Peyer's patch (tissue), 4 donors: Measurements from ENCODE around the gene RPGRIP1L. TPM values are rescaled to one million over a fixed set of nuclear protein-coding genes. Genes with fewer than 3 reads are reported as not detected.

Source experiments
- DNase-seq, 3 donors: peaks; one replicate each; pipeline ENCODE4 v3.0.0-alpha.2; 2017 to 2019
- H3K27ac ChIP-seq, 4 donors: fragments of 200-600 bp; sonication (generic); one replicate each; pipeline ENCODE4 v1.5.1; 2016 to 2019
- H3K27me3 ChIP-seq, 2 donors: fragments of 200-600 bp; sonication (generic); one replicate each; pipeline ENCODE4 v1.5.1; 2019
- H3K36me3 ChIP-seq, 3 donors: fragments of 200-600 bp; sonication (generic); one replicate each; pipeline ENCODE4 v1.5.1; 2016 to 2019
- H3K4me1 ChIP-seq, 4 donors: fragments of 200-600 bp; sonication (generic); one replicate each; pipeline ENCODE4 v1.5.1; 2016 to 2019
- H3K4me3 ChIP-seq, 4 donors: fragments of 200-600 bp; sonication (generic); 1 replicate in 3 of 4; 2 replicates in 1 of 4; pipeline ENCODE4 v1.5.1; 2016 to 2019; ENCODE audit warnings: mild to moderate bottlenecking in 1 of 4
- H3K9me3 ChIP-seq, 4 donors: fragments of 200-600 bp; sonication (generic); one replicate each; pipeline ENCODE4 v1.5.1; 2016 to 2019; ENCODE audit warnings: mild to moderate bottlenecking in 1 of 4
- POLR2A ChIP-seq, 2 donors: fragments of 450-650 bp; IDR thresholded peaks; one replicate each; pipeline ENCODE4 v1.5.1; 2017; ENCODE audit warnings: antibody characterized with exemption in 2 of 2, mild to moderate bottlenecking in 2 of 2, moderate library complexity in 2 of 2
- total RNA-seq, 4 donors: library from RNA; depleted of rRNA; stranded (reverse); fragments of >200 nt; gene quantifications; one replicate each; pipeline ENCODE4 v1.1.0, GENCODE V29; 2016
- TF ChIP-seq, protein P1 (sequence below), 6 experiments: fragments of 450-650 bp in 4 of 6; fragments of 200-600 bp in 2 of 6; sonication (generic) in 1 of 6; IDR thresholded peaks; one replicate each; pipeline ENCODE4 v1.5.1; 2017 to 2019; ENCODE audit warnings: antibody characterized with exemption in 6 of 6, mild to moderate bottlenecking in 3 of 6, moderate library complexity in 1 of 6

Gene RPGRIP1L
- total RNA-seq, 4 donors from 2014 or later = 1.1 to 9.1 (median 3.3) TPM

DNA sequence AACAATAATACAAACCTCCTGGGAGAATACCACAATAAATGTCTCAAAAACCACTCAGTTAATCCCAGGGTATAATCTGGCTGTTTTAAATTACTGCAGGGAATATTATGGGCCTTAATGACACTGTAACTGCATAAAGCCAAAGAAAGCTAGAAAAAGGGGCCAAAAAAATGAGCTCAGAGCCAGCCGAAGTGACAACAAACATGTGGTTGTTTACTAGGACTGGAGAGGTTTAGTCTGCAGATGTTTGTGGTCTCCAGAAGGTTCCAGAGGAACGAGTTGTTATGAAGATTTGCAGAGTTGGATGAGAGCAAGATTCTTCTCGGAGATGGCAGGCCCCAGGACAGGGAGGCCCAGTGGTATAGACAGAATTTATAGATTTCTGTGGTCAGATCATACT, 103.5 kb downstream of the RPGRIP1L start:
- H3K27me3 ChIP-seq = no peaks in the 10 kb centered on the region
- no peaks in the 10 kb centered on the region for H3K4me1 ChIP-seq
- TF ChIP-seq POLR2A (IDR thresholded peaks at IDR 0.05) = no peak
- TF ChIP-seq, protein P1, sequence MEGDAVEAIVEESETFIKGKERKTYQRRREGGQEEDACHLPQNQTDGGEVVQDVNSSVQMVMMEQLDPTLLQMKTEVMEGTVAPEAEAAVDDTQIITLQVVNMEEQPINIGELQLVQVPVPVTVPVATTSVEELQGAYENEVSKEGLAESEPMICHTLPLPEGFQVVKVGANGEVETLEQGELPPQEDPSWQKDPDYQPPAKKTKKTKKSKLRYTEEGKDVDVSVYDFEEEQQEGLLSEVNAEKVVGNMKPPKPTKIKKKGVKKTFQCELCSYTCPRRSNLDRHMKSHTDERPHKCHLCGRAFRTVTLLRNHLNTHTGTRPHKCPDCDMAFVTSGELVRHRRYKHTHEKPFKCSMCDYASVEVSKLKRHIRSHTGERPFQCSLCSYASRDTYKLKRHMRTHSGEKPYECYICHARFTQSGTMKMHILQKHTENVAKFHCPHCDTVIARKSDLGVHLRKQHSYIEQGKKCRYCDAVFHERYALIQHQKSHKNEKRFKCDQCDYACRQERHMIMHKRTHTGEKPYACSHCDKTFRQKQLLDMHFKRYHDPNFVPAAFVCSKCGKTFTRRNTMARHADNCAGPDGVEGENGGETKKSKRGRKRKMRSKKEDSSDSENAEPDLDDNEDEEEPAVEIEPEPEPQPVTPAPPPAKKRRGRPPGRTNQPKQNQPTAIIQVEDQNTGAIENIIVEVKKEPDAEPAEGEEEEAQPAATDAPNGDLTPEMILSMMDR (IDR thresholded peaks at IDR 0.05) = no peak
- no peak for DNase-seq
- no peaks in the 10 kb centered on the region for H3K9me3 ChIP-seq
- H3K4me3 ChIP-seq = no peak overlapping the region
- H3K27ac ChIP-seq = no peak overlapping the region
- no peaks in the 10 kb centered on the region for H3K36me3 ChIP-seq

DNA sequence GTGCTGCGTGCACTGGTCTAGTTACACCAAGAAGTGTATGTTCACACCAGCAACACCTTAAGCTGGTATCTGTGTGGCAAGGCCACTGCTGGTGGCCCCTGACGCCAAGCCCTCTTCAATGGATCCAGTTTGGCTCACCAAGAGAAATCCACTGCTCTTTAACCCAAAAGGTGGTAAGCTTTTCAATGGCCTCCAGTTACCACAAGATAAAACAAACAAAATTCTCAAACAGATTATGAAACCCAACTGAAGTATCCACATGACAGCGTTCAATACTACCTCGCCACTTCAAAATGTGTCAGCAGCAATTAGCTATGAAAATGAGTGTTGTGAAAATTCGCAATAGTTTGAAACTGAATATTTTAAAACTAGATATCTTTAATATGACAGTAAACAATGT, 104.1 kb downstream of the RPGRIP1L start:
- no peaks in the 10 kb centered on the region for H3K27me3 ChIP-seq
- no peak overlapping the region for H3K4me3 ChIP-seq
- no peak for DNase-seq

DNA sequence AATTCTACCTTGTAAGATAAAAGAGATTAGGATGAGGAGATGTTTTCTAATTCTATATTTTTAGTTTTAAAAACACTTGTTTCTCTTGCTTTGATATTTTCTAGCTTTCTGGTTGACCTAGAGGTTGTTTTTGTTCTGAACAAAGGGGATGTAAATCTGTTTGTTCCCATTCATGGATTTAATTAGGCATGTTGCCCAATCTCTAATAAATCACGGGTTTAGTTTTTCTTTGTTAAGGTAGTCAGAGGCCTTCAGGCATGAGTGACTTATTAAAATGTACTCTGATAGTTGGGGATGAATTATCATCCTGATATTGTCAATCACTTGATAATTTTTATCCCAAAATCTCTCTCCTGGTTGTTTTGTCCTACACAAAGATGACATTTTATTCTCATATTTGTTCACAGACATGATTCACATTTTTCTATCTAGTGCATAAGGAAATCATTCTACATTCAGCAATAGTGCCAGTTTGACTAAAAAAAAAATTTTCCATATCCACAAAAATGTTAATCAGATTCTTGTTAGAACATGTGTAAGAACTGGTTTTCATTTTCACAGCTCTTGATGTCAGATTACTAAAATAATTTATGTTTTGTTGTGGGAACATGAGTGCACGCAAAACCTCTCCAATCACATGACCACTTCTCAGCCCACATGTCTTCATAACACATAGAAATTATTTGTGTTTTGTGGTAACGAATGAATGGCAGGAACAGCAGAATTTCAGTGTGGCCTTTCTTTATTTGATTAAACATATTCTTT, 105.0 kb downstream of the RPGRIP1L start:
- Histone ChIP-seq H3K27me3 (no peaks in the 10 kb centered on the region), H3K4me1 (no peaks in the 10 kb centered on the region), H3K36me3 (no peaks in the 10 kb centered on the region), H3K27ac (no peak overlapping the region), H3K4me3 (no peak overlapping the region), H3K9me3 (no peaks in the 10 kb centered on the region)
- TF ChIP-seq, protein P1 (IDR thresholded peaks at IDR 0.05) = no peak
- no peak for TF ChIP-seq POLR2A (IDR thresholded peaks at IDR 0.05)
- DNase-seq = no peak

More for the DNA sequence above, 104.1 kb downstream of the RPGRIP1L start:
- H3K4me1 ChIP-seq = no peaks in the 10 kb centered on the region
- H3K36me3 ChIP-seq = no peaks in the 10 kb centered on the region
- TF ChIP-seq, protein P1 (IDR thresholded peaks at IDR 0.05) = no peak
- no peak for TF ChIP-seq POLR2A (IDR thresholded peaks at IDR 0.05)
- no peaks in the 10 kb centered on the region for H3K9me3 ChIP-seq
- H3K27ac ChIP-seq = no peak overlapping the region

DNA sequence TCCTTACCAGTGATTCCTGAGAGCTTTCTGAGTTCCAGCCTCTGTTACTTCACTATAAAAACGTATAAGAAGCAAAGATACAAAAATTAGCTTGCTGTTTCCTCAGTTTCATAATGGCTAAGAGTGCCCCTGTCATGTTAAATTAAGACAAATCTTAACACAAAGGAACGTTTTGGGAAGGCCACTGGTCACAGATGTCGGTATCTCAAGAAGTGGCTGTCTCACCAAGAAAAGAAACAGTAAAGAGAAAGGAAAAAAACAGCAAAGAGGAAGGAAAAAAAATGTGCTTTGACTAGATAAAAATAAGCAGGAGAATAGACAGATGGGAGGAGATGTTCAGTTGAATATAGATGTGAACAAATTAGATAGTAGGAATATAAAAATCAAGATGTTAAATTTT, 105.9 kb downstream of the RPGRIP1L start:
- no peak for TF ChIP-seq POLR2A (IDR thresholded peaks at IDR 0.05)
- TF ChIP-seq, protein P1 (IDR thresholded peaks at IDR 0.05) = no peak
- no peaks in the 10 kb centered on the region for H3K4me1 ChIP-seq
- H3K27ac ChIP-seq = no peak overlapping the region
- no peaks in the 10 kb centered on the region for H3K36me3 ChIP-seq
- H3K9me3 ChIP-seq = no peaks in the 10 kb centered on the region
- no peaks in the 10 kb centered on the region for H3K27me3 ChIP-seq
- no peak for DNase-seq
- H3K4me3 ChIP-seq = no peak overlapping the region

DNA sequence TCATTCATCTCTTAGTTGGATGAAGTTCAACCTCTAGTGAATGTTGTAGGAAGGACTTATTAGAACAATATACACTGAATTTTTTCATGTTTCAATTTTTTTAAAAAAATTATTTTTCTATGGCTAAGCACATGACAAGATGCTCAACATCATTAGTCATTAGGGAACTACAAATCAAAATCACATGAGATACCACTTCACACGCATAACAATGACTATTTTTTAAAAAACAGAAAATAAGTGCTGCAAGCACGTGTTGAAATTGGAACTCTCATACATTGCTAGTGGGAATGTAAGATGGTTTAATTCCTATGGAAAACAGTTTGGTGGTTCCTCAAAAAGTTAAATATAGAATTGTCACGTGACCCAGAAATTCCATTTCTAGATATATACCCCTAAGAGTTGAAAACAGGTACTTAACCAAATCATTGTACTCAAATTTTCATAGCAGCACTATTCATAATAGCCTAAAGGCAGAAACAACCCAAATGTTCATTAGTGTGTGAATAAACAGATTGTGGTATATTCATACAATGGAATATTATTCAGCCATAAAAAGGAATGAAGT, 115.5 kb downstream of the RPGRIP1L start:
- Histone ChIP-seq H3K4me3 (no peak overlapping the region), H3K36me3 (no peaks in the 10 kb centered on the region), H3K9me3 (no peaks in the 10 kb centered on the region), H3K27me3 (no peaks in the 10 kb centered on the region), H3K4me1 (no peaks in the 10 kb centered on the region), H3K27ac (no peak overlapping the region)
- DNase-seq = no peak
- TF ChIP-seq, protein P1 (IDR thresholded peaks at IDR 0.05) = no peak
- TF ChIP-seq POLR2A (IDR thresholded peaks at IDR 0.05) = no peak
